ENCODE data around the gene SLC5A8.

Gene SLC5A8

GRCh38 chr12:101209319-101210302 lies at the start of gene SLC5A8:
Gene SLC5A8, minus strand, starts transcription at chr12:101210238. Its CDS starts 390 bp downstream, at chr12:101209848.
- no peak for DNase-seq (ENCODE audit: low spot score)

GRCh38 chr12:101257357-101257756 lies 47.3 kb upstream of the SLC5A8 start:
- DNase-seq (ENCODE audit: low spot score) = no peak

GRCh38 chr12:101256266-101256665 lies 46.2 kb upstream of the SLC5A8 start:
- no peak for DNase-seq (ENCODE audit: low spot score)

- no peak for DNase-seq (ENCODE audit: low spot score)
Observed at GRCh38 chr12:101243616-101244015, 33.6 kb upstream of the SLC5A8 start.

- no peak for DNase-seq (ENCODE audit: low spot score)
Observed at GRCh38 chr12:101243074-101243473, 33.0 kb upstream of the SLC5A8 start.

- DNase-seq (ENCODE audit: low spot score) = no peak
Observed at GRCh38 chr12:101238800-101239329, 28.8 kb upstream of the SLC5A8 start.

GRCh38 chr12:101238306-101238705 lies 28.3 kb upstream of the SLC5A8 start:
- DNase-seq (ENCODE audit: low spot score) = no peak

GRCh38 chr12:101235686-101236085 lies 25.6 kb upstream of the SLC5A8 start:
- no peak for DNase-seq (ENCODE audit: low spot score)

- DNase-seq (ENCODE audit: low spot score) = no peak
Observed at GRCh38 chr12:101231636-101232035, 21.6 kb upstream of the SLC5A8 start.

- DNase-seq (ENCODE audit: low spot score) = no peak
Observed at GRCh38 chr12:101230547-101230946, 20.5 kb upstream of the SLC5A8 start.

GRCh38 chr12:101229841-101230241 lies 19.8 kb upstream of the SLC5A8 start:
- no peak for DNase-seq (ENCODE audit: low spot score)

GRCh38 chr12:101221301-101221700 lies 11.3 kb upstream of the SLC5A8 start:
- DNase-seq (ENCODE audit: low spot score) = no peak

GRCh38 chr12:101216810-101217209 lies 6.8 kb upstream of the SLC5A8 start:
- DNase-seq (ENCODE audit: low spot score) = no peak

GRCh38 chr12:101207086-101207780 lies 2.8 kb downstream of the SLC5A8 start:
- DNase-seq (ENCODE audit: low spot score) = no peak

GRCh38 chr12:101204602-101205304 lies 5.3 kb downstream of the SLC5A8 start:
- no peak for DNase-seq (ENCODE audit: low spot score)

- no peak for DNase-seq (ENCODE audit: low spot score)
Observed at GRCh38 chr12:101200824-101201223, 9.2 kb downstream of the SLC5A8 start.

GRCh38 chr12:101200145-101200544 lies 9.9 kb downstream of the SLC5A8 start:
- no peak for DNase-seq (ENCODE audit: low spot score)

GRCh38 chr12:101186291-101186690 lies 23.7 kb downstream of the SLC5A8 start:
- no peak for DNase-seq (ENCODE audit: low spot score)

GRCh38 chr12:101181776-101182175 lies 28.3 kb downstream of the SLC5A8 start:
- no peak for DNase-seq (ENCODE audit: low spot score)

- no peak for DNase-seq (ENCODE audit: low spot score)
Observed at GRCh38 chr12:101174541-101174940, 35.5 kb downstream of the SLC5A8 start.

GRCh38 chr12:101173197-101173749 lies 36.8 kb downstream of the SLC5A8 start:
- no peak for DNase-seq (ENCODE audit: low spot score)

GRCh38 chr12:101172316-101172715 lies 37.7 kb downstream of the SLC5A8 start:
- no peak for DNase-seq (ENCODE audit: low spot score)

All from CD4-positive, alpha-beta T cell treated with Interleukin-15 for 4 hours (primary cell).